ENCODE data around the gene LMNTD2.

GRCh38 chr11:558503-558902 lies 2.0 kb downstream of the LMNTD2 start:
- TF ChIP-seq ZKSCAN1 (IDR thresholded peaks at IDR 0.05; ENCODE audit: low read length) (no peak), ZNF431 (CRISPR knock-in tag; IDR thresholded peaks at IDR 0.05; ENCODE audit: borderline replicate concordance, low read depth) (no peak), CAMTA2 (CRISPR knock-in tag; IDR thresholded peaks at IDR 0.05; ENCODE audit: borderline replicate concordance) (no peak), ETV6 (CRISPR knock-in tag; conservative IDR thresholded peaks at IDR 0.05) (no peak), MTF1 (CRISPR knock-in tag; IDR thresholded peaks at IDR 0.05) (no peak), MYPOP (CRISPR knock-in tag; IDR thresholded peaks at IDR 0.05) (no peak), MAFK (conservative IDR thresholded peaks at IDR 0.05 in 1 of 2, IDR thresholded peaks at IDR 0.05 in 1 of 2; ENCODE audit: low read length in 2 of 2) (no peak)

All from HepG2 (cell line).